Kasumi-1 (cell line): Measurements from ENCODE around the gene PMF1.
"Not testable (repeated sequence)": the region's sequence is repeated elsewhere in the genome, so short reads cannot be mapped to it uniquely, and the experiment has no call there.

Source experiments
- DNase-seq, 2 experiments: peaks; one replicate each; lab custom pipeline; 2025; lab: John Stamatoyannopoulos, UW

PMF1 gene, protein sequence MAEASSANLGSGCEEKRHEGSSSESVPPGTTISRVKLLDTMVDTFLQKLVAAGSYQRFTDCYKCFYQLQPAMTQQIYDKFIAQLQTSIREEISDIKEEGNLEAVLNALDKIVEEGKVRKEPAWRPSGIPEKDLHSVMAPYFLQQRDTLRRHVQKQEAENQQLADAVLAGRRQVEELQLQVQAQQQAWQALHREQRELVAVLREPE

DNA sequence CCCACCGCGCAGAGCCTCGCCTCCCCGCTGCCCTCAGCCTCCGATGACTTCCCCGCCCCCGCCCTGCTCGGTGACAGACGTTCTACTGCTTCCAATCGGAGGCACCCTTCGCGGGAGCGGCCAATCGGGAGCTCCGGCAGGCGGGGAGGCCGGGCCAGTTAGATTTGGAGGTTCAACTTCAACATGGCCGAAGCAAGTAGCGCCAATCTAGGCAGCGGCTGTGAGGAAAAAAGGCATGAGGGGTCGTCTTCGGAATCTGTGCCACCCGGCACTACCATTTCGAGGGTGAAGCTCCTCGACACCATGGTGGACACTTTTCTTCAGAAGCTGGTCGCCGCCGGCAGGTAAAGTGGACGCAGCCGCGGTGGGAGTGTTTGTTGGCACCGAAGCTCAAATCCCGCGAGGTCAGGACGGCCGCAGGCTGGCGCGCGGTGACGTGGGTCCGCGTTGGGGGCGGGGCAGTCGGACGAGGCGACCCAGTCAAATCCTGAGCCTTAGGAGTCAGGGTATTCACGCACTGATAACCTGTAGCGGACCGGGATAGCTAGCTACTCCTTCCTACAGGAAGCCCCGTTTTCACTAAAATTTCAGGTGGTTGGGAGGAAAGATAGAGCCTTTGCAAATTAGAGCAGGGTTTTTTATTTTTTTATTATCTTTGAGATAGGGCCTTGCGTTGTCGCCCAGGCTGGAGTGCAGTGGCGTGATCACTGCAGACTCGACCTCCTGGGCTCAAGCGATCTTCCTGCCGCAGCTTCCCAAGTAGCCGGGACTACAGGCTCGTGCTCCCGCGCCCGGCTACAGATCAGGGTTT, at the start of gene PMF1:
Gene PMF1, plus strand, starts transcription at position 175 of the 811 bp plus-strand sequence. Its CDS starts 9 bp downstream, at position 184.
- peak; percentile 94 to 95 for DNase-seq

DNA sequence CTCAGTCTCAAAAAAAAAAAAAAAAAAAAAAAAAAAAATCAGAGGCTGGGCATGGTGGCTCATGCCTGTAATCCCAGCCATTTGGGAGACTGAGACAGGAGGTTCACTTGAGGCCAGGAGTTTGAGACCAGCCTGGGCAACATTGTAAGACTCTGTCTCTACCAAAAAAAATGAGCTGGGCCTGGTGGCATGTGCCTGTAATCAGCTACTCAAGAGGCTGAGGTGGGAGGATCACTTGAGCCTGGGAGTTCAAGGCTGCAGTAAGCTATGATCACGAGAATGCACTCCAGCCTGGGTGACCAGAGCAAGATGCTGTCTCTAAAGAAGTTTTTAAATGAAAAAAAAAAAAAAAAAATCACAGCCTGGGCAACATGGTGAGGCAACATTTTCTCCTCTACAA, 49.1 kb upstream of the PMF1 start:
- DNase-seq = no peak

DNA sequence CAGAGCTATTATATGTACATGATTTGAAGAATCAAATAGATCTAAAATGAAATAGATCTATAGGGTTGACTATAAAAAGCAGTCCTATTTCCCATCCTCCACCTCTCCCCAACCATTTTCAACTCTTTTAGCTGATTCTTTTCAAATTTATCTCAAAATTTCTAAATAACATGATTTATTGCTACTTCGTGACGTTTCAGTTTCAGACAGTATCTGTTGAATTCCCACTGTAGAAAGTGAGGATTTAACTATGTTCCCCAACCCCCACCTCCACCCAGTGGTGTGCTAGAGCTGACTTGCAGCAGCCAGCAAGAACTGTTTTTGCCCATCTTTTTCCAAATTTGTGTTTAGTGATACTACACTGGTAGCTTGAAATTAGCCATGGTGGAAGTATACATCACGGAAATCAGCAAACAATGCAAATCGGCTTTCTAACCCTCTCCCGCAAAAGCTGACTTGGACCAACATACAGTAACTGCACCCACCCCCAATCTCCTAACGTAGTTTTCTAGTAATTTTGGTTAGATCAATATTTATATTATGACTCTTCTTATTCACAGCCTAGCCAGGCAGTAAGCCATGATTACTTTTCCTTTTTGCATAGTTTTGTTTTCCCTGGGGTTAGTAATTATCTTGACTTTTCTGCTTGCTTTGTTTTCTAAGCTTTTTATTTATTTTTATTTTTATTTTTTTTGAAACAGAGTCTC, 48.5 kb upstream of the PMF1 start:
- no peak for DNase-seq

DNA sequence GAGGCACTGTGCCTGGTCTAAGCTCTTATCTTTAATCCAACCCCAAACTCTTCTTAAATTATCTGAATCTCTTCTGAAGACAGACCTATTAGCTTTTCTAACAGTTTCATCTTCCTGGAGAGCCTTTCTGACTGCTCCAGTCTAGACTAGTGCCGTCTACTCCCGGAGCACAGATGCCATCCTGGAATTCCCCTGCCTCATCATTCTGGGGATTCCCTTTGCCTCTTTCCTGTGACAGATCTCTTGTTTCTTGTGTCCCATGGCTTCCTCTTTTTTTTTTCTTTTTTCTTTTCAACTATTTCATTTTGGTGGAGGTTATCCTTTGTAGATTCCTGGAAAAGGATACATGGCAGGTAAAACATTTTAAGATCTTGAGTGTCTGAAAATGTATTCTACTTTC, 47.7 kb upstream of the PMF1 start:
- no peak for DNase-seq

DNA sequence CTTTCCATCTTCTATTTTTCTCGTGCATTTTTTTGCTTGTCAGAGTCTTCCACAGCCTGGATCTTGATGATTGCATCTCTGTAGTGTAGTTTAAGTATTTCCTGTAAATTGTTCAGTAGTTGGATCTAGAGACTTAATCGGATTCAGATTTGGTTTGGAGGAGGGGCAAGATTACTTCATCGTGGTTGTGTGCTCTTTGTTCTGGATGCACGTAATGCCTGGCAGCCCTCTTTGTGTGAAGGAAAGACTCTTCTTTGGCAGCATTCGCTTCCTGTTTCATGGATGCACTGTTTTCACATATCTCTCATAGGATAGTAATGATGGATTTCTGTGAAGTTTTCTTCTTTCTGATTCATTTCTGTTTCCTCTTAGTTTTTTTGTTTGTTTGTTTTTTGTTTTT, 45.3 kb upstream of the PMF1 start:
- DNase-seq = no peak

DNA sequence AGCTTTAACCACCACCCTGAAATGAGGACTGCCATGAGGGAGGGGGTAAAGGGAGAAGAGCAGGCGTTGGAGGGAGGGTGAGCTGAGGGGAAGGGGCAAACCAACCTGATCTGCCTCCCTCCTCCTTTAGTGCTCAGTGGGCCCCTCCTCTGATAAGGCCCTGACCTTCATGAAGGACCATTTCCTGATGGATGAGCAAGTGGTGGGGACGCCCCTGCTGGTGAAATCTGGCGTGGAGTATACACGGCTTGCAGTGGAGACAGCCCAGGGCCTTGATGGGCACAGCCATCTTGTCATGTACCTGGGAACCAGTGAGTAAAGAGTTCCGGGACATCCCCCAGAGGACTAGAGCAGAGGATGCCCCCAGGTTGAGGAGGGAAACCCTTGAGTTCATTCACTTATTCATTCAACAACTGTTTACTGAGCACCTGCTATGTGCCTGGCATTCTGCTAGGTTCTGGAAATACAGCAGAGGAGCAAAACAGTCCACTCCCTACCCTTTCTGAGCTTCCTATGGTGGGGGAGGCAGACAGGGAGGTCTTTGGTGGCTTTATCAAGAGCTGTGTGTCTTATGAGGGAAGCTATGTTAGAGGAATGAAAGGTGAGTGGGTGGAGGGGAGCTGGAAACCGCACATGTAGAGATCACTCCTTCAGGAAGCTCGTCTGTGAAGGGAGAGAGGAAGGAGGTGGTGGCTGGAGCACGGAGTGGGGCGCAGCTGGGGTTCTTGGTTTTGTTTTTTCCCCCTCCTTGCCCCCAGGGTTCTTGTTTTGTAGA, 39.9 kb upstream of the PMF1 start:
- no peak for DNase-seq

DNA sequence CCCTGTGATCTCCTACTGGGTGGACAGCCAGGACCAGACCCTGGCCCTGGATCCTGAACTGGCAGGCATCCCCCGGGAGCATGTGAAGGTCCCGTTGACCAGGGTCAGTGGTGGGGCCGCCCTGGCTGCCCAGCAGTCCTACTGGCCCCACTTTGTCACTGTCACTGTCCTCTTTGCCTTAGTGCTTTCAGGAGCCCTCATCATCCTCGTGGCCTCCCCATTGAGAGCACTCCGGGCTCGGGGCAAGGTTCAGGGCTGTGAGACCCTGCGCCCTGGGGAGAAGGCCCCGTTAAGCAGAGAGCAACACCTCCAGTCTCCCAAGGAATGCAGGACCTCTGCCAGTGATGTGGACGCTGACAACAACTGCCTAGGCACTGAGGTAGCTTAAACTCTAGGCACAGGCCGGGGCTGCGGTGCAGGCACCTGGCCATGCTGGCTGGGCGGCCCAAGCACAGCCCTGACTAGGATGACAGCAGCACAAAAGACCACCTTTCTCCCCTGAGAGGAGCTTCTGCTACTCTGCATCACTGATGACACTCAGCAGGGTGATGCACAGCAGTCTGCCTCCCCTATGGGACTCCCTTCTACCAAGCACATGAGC, 36.1 kb upstream of the PMF1 start:
- no peak for DNase-seq

DNA sequence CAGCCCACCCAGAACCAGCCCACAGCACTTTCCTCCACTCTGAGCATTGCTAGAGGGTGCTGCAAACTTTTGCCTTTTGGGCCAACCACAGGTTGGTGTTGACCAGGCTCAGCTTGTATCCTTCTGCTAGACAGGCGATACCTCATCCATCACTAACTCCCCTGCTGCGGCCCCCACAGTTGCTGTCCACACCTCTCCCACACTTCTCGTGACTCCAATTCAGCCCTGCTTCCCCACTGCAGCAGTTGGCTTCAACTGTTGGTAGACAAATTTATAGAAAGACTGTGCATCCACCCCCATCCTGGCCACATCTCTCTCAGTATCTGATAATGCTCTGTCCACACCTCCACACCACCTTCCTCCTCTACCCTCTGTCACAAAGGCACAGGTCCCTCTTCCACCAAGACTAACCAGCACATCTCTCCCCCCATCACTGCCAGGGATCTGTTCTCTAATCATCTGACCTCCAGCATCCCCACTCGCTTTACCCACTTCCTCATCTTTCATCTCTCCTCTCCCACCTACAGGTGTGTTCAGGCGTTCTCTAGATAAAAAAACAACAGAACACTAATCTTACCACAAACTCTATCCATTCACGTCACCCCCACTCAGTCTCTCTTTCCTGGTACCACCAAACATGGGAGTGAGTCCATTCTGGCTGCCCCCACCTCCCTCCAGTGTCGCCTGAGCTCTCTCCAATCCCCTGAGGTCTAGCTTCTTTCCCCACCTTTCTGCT, 34.7 kb upstream of the PMF1 start:
- DNase-seq = no peak

DNA sequence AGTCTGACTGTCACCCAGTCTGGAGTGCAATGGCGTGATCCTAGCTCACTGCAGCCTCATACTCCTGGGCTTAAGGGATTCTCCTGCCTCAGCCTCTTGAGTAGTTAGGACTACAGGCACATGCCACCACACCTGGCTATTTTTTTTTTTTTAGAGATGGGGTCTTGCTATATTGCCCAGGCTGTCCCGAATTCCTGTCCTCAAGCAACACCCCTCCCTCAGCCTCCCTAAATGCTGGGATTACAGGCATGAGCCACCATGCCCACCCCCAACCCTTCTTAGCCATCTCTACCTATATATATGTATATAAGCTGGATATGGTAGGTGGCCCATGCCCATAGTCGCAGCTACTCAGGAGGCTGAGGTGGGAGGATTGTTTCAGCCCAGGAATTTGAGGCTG, 32.3 kb upstream of the PMF1 start:
- DNase-seq = no peak

DNA sequence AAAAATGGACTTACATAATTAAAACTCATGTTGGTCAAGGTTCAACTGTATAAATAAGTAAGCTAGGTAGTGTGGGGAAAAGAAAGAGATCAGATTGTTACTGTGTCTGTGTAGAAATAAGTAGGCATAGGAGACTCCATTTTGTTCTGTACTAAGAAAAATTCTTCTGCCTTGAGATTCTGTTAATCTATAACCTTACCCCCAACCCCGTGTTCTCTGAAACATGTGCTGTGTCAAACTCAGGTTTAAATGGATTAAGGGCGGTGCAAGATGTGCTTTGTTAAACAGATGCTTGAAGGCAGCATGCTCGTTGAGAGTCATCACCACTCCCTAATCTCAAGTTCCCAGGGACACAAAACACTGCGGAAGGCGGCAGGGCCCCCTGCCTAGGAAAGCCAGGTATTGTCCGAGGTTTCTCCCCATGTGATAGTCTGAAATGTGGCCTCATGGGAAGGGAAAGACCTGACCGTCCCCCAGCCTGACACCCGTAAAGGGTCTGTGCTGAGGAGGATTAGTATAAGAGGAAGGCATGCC, 31.3 kb upstream of the PMF1 start:
- not testable (repeated sequence) for DNase-seq

DNA sequence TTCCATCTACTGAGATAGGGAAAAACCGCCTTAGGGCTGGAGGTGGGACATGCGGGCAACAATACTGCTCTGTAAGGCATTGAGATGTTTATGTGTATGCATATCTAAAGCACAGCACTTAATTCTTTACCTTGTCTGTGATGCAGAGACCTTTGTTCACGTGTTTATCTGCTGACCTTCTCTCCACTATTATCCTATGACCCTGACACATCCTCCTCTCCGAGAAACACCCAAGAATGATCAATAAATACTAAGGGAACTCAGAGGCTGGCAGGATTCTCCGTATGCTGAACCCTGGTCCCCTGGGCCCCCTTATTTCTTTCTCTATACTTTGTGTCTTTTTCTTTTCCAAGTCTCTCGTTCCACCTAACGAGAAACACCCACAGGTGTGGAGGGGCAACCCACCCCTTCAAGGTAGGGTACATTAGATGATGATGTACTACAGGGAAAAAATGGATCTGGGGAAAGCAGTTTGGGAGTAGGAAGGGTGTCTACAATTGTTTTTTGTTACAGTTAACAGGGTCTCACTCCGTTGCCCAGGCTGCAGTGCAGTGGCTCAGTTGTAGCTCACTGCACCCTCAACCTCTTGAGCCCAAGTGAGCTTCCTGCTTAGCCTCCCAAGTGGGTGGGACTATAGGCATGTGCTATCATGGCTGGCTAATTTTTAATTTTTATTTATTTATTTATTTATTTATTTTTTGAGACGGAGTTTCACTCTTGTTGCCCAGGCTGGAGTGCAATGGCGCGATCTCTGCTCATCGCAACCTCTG, 30.6 kb upstream of the PMF1 start:
- DNase-seq = not testable (repeated sequence)

DNA sequence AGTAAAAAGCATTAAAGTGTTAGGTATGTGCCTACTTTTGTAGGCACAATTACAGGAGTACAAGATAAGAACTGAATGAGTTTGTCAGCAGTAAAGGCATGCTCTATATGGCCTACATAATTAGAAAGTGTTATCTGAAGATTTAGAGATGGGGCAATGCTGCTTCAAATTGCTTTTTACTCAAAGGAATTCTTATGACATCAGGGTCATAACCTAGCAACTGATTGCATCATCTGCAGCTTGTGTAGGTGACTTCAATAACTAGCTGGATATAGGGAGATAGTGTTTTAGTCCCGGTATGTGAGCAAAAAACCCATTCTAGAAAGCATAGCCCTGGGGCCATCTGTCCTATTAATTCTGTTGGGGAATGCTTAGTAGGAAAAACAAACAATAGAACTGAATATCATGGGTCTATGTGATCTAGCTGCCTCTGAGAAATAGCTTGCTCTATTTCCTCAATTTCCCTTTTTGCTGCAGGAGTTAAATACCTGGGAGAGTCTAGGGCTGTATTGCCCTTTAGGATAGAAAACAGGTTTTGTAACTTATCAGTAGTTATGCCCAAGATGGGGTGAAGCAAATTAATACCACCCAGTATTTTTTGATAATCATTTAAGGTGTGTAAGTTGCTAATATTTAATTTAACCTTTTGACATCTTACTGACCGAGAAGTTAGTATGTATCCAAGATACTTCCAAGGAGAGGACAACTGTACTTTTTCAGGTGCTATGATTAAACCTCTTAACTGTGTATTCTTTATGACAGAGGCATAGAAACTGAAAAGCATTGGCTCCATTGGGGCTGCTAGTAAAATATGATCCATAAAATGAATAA, 26.2 kb upstream of the PMF1 start:
- not testable (repeated sequence) for DNase-seq

DNA sequence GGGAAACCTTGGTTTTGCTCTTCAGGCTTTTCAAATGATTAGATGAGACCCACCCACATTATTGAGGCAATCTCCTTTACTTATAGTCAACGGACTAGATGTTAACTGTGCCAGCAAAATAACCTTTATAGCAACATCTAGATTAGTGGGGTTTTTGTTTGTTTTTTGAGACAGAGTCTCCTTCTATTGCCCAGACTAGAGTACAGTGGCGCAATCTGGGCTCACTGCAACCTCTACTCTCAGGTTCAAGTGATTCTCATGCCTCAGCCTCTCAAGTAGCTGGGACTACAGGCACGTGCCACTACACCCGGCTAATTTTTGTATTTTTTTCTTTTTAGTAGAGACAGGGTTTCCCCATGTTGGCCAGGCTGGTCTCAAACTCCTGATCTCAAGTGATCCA, 22.5 kb upstream of the PMF1 start:
- not testable (repeated sequence) for DNase-seq

DNA sequence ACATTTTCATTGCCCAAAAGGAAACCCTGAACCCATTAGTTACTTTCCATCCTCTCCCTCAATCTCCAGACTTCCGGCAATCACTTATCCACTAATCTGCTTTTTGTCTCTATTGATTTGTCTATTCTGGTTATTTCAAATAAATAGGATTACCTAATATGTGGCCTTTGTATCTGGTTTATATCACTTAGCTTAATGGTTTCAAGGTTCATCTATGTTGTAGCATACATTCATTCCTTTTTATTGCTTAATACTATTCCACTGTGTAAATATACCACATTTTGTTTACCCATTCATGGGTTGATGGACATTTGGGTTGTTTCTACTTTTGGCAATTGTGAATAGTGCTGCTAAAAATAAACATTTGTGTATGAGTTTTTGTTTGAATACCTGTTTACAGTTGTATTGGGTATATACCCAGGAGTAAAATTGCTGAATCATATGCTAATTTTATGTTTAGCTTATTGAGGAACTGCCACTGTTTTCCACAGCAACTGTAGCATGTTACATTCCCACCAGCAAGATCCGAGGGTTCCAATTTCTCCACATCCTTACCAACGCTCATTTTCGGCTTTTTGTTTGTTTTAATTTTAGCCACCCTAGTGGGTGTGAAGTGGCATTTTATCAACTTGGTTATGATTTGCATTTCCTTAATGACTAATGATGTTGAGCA, 21.4 kb upstream of the PMF1 start:
- DNase-seq = no peak

DNA sequence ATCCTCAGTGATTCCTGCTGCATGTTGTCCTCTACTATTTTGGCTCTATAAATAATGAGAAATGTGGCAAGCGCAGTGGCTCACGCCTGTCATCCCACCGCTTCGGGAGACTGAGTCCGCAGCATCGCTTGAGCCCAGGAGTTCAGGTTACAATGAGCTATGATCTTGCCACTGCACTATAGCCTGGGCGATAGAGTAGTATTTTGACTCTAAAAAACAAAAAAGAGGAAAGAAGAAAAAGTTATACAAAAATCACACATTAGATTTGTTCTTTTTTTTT, 19.7 kb upstream of the PMF1 start:
- DNase-seq = peak; percentile 24 to 47

DNA sequence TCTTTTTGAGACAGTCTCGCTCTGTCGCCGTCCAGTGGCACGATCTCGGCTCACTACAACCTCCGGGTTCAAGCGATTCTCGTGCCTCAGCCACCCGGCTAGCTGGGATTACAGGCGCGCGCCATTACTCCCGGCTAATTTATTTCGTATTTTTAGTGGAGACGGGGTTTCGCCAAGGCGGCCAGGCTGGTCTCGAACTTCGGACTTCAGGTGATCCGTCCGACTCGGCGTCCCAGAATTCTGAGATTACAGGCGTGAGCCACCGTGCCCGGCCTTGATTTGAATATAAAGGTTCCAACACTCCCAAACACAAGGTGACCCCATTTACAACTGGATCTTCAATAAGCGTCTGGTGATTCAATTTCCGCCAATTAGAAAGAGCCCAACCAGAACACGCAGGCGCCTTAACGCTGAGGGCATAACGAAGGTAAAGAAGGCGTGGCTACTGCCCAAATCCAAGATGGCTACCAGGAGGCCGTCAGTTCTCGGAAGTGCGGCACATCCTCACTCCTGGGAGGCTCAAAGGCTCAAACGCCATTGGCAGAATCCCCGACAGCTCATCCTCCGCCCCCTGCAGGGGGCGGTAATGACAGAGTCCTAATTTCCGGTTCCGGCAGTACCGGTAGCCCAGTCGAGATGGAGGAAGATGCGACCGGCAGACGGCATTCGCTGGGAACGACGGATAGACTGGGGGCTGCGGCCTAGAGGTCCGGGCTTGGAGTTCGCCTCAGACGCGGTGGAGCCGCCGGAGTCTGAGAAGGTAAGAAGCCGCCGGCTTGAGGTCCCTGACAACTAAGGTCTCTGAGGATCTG, 19.1 kb upstream of the PMF1 start, which contains the start of gene SLC25A44:
Gene SLC25A44, plus strand, starts transcription at position 617 of the 812 bp plus-strand sequence. CDS start 5,744 bp downstream, outside the sequence.
- peak; percentile 98 for DNase-seq

DNA sequence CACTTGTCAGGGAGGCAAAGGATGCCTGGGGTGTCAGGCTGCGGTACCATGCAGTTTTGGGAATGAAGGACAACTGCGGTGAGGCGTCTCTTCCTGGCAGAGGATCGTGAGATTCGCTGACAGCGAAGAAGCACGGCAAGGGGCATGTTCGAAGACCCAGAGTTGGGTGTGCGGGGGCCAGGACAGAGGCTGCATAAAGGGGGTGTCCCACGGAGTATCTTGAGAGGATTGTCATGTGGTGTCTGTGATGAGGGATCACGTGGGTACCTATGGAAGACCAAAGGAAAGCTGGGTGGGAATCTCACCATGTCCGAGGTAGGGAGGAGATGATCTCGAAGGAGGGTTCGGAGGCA, 18.5 kb upstream of the PMF1 start:
- DNase-seq = no peak

DNA sequence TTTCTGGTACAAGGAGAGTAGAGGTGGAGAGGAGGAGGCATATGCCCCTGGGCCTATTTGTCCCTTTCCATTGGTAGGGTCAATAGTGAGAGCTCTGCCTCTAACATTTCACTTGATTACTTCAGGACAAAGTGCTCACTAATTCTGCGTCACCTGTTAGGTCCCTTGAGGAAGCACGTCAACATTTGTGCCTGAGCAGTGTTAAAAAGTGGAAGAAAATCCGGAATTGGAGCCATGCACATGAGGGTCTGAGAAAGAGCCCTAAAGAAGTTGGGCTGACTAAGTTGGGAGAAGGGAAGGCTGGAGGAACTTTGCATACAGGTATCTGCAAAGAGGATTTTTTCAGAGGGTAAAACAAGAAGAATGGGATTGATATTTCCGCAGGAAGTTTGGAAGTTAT, 17.0 kb upstream of the PMF1 start:
- no peak for DNase-seq
